A549 (cell line): ENCODE measurements around the gene AGBL4.

Experiments
- CTCF ChIP-seq: fragments of >200 bp; sonication (Bioruptor Twin); formaldehyde crosslinking; IDR thresholded peaks from 3 replicates; pipeline ENCODE4 v1.5.1; 2016
- EHF ChIP-seq: fragments of 250-450 bp; sonication (Bioruptor Pico); IDR thresholded peaks from 2 replicates; pipeline ENCODE4 v1.5.0; 2020; ENCODE audit warnings: mild to moderate bottlenecking
- POLR2A ChIP-seq: IDR thresholded peaks from 2 replicates; pipeline ENCODE4 v1.6.1; 2012; ENCODE audit warnings: mild to moderate bottlenecking, low read length
- RFX5 ChIP-seq: fragments of 450-650 bp; IDR thresholded peaks from 2 replicates; pipeline ENCODE4 v1.7.1; 2014; ENCODE audit warnings: antibody characterized with exemption, mild to moderate bottlenecking, moderate library complexity

- TF ChIP-seq CTCF (no peak), RFX5 (no peak), EHF (no peak), POLR2A (no peak)
Measured at GRCh38 chr1:48570568-48570967, 1453.2 kb downstream of the AGBL4 start.
